Measurements from ENCODE around the gene OR2K2.
"Not testable (repeated sequence)": the region's sequence is repeated elsewhere in the genome, so short reads cannot be mapped to it uniquely, and the experiment has no call there.

Gene OR2K2, protein sequence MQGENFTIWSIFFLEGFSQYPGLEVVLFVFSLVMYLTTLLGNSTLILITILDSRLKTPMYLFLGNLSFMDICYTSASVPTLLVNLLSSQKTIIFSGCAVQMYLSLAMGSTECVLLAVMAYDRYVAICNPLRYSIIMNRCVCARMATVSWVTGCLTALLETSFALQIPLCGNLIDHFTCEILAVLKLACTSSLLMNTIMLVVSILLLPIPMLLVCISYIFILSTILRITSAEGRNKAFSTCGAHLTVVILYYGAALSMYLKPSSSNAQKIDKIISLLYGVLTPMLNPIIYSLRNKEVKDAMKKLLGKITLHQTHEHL

DNA sequence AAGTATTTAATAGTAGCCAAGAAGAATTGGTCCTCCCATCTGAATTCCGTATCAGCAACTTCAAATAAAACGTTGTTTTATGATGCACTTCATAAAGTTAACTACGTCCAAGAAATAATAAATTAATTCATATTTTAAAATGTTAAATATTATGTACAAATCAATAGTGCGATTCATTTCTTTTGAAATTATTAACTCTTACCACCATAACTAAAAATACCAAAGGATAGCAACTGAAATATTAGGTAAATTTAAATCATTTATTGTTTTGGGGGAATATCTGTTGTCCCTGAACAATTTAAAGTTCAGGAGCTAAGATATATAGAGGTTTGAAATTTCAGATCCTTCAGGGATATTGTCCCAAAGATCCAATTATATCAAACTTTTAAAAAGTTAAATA lies at the start of gene OR2K2:
Gene OR2K2 (minus strand): TSS at position 101 of the 400 bp plus-strand sequence. CDS start 1,791 bp downstream, outside the sequence.
- no peak for DNase-seq
- in situ Hi-C loops (cut with MboI; ENCODE audit: low pct_unique_long_range_greater_than_20kb, low sequenced_read_pairs), result no loop called here

DNA sequence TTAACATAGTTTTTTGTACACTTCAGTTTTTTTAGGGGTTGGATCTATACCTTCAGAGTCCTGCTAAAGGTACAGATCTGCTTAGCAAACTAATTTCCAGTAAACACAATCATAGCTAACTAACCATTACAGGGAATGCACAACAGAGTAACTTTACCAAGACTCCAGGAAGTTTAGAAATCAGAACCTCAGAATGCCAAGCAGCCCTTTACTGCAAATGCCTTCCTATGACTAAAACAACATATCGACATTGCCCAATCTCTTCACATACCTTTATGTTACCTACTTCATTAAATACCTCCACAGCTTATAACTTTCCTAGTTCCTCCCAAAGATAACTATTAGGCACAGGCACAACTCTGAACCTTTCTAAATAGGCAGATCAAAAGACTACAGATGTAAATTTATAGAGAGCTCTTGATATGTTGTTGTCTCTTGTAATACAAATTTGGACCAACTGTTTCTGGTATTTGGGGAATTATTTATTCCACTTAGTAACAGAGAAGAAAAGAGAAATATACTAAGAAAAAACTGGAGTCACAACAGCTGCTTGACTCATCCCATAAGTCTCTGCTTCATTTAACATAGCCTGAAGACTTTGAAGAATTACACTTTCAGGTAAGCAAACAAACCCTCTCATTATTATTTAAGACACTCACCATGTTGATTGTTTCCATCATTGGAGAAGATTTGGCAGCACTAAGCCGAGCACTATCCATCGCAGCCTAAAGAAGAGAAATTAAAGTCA lies 46.0 kb upstream of the OR2K2 start:
- in situ Hi-C loops (cut with MboI; ENCODE audit: low pct_unique_long_range_greater_than_20kb, low sequenced_read_pairs), result no loop called here
- DNase-seq, result no peak

DNA sequence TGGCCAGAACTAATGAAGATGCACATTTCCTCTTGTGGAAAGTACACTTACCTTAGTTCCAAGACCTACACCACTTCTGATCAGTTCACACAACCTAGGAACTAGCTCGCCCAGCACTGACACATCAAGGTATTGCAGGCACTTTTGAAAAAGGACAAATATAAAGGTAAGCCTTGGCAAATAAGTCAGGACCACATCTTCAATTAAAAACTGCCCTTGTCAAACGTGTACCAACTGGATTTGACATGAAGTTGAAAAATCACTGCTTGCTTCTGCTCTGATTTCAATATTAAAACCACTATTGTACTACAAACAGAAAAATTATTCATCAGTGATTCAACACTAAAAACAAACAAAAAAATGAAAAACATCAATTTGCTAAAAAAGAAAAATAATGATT lies 45.0 kb upstream of the OR2K2 start:
- in situ Hi-C loops (cut with MboI; ENCODE audit: low pct_unique_long_range_greater_than_20kb, low sequenced_read_pairs), result no loop called here
- no peak for DNase-seq

DNA sequence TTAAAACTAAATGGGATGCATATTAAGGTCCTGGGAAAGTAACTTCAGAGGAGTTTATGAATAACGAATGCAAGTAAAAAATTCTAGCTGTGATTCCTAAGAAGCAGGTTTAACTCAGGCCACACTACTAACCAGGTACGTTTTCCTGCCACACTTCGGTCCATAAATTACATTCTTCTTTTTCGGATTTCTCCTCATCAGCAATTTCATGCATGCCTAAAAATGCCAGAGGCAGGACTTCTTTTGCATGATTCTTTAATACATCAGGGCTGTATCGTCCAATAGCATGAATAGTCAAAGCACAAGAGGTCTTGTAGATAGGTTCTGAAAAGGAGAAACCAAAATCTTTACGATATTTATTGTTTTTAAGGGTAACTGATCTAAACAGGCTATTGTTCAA lies 42.3 kb upstream of the OR2K2 start:
- in situ Hi-C loops (cut with MboI; ENCODE audit: low pct_unique_long_range_greater_than_20kb, low sequenced_read_pairs), result no loop called here
- DNase-seq, result no peak

DNA sequence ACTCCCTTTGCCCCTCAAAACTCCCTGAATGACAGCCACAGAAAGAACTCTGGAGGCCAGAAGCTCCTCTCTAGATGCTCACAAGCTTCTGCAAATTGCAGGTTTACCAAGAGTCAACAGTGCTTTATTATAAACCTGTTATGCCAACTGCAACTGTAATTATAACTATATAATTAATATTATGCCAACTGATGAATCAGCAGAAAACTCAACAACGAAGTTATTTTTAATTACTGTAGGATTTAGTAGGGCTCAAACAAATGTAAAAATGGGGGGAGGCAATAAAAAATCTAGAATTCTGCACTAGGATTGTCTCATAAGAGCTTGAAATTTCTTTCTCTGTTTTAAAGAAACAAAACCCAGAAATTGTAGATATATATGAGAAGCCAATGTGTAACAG lies 37.0 kb upstream of the OR2K2 start:
- in situ Hi-C loops (cut with MboI; ENCODE audit: low pct_unique_long_range_greater_than_20kb, low sequenced_read_pairs), result no loop called here
- no peak for DNase-seq

DNA sequence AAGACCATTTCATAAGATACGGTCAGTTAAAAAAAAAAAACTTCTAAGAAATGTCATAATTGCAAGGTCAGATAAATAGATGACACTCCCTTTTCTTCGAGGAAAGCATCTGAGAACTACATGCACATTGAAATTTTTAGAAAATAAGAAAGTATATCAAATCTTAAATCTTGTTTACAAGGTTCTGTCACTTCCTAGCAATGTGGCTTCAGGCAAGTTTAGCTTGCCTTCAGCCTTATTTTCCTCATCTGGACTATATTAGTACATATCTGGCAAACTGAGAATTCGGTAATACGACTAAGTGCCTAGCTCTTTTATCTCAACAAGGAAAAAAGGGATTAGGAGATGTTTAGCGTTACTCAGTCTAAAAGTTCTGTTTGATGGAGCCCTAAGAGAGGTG lies 32.5 kb upstream of the OR2K2 start:
- in situ Hi-C loops (cut with MboI; ENCODE audit: low pct_unique_long_range_greater_than_20kb, low sequenced_read_pairs), result no loop called here

DNA sequence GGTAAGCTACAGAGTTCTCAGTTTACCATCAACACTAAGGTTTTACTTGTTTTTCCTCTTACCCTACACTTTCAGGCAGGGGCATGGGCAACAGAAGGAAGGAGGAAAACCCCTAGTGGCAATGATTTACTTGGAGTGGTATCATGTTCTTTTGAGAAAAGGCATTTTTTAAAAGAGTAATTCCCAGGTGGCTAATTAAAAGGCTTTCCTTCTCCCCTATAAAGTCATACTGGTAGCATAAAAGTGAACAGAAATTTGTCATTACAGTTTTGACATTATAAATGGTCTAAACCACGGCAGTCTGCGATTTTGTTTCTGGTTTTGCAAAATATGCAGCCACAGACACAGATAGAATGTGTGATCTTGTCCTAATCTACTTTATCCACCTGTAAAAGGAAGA lies 30.9 kb upstream of the OR2K2 start:
- no peak for DNase-seq
- in situ Hi-C loops (cut with MboI; ENCODE audit: low pct_unique_long_range_greater_than_20kb, low sequenced_read_pairs), result no loop called here

More for the DNA sequence above, 32.5 kb upstream of the OR2K2 start:
- DNase-seq, result no peak

DNA sequence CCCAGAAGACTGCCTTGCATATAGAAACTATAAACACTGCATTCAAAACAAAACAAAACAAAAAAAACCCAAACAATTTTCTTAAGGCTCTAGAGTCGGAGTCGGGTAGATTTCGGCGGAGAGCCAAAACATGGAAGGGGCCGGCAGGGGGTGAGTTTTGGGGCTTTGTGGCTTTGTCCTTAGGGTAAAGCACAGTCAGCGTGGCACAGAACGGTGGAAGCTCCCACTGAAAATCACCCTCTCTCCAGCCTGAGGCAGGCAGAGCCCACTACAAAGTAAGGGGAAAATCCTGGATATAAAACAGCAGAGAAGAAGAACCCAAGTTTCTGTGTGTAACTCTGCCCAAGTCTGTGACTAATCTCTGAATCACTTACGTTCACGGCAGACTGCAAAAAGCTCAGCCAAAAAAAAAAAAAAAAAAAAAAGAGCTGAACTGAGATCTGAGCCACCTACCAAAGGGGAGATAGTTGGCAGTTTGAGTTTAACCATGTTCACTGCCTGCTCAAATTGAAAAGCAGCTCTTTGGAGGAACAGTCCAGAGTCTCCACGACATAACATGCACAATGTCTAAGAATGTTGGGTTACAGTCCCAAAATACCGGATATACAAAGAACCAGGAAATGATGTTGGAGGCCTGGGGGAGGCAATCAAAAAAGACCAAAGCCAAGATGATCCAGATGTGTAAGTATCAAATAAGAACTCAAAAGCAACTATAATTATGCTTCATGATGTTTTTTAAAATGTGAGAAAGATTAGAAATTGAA lies 26.6 kb upstream of the OR2K2 start:
- in situ Hi-C loops (cut with MboI; ENCODE audit: low pct_unique_long_range_greater_than_20kb, low sequenced_read_pairs), result no loop called here
- no peak for DNase-seq

DNA sequence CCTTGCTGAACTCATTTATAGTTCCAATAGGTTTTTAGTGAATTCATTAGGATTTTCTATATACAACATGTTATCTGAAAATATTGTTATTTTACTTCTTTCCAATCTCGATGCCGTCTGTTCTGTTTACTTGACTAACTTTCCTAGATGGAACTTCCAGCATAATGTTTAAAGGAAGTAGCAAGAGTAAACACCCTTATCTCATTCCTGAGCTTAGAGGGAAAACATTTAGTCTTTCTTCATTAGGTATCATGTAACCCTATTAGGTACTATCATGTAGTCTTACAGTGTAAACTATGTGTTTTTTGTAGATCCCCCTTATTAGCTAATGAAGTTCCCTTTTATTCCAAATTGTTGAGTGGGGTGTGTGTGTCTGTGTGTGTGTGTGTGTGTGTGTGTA lies 22.5 kb upstream of the OR2K2 start:
- no peak for DNase-seq
- in situ Hi-C loops (cut with MboI; ENCODE audit: low pct_unique_long_range_greater_than_20kb, low sequenced_read_pairs), result no loop called here

DNA sequence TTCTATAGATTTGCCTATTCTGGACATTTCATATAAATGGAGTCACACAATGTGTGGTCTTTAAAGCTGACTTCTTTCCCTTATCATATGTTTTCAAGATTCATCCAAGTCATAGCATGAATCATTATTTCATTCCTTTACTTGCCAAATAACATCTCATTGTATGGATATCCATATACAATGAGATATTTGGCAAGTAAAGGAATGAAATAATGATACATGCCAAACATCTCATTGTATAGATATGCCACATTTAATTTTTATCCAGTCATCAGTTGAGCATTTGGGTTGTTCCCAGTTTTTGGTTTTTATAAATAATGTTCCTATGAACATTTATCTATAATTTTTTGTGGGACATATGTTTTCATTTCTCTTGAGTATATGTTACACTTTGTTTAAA lies 20.5 kb upstream of the OR2K2 start:
- DNase-seq, result no peak
- in situ Hi-C loops (cut with MboI; ENCODE audit: low pct_unique_long_range_greater_than_20kb, low sequenced_read_pairs), result no loop called here

DNA sequence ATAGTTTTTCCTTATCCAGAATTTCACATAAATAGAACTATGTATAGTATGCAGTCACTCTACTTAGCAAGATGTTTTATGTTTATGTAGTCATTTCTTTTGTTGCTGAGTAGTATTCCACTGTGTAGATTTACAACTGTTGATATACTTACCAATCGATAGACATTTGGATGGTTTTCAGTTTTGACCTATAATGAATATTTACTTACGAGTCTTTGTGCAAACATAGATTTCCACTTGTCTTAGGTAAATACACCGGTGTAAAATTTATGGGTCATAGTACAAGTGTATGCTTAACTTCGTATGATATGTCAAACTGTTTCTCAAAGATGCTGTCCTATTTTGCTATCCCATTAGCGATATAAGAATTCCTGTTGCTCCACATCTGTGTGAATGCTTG lies 19.7 kb upstream of the OR2K2 start:
- no peak for DNase-seq
- in situ Hi-C loops (cut with MboI; ENCODE audit: low pct_unique_long_range_greater_than_20kb, low sequenced_read_pairs), result no loop called here

DNA sequence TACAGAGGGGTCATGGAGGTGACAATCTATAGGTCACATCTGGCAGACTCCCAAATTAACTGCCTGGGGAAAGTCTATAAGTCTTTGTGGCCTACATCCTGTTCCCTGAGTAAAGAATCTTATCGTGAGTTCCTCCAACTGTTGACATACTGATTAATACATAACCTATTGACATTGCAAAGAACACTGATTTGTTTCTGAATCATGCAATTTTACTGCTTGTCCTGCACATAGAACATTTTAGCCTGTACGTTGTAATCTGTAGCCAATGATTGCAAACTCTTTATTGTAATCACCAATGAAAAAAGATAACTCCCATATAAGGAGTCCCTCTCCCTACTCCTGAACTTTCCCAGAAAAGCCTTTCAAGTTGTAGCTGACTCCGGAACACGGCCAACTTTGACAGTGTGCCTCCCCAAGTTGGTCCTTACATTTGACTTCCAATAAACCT lies 18.8 kb upstream of the OR2K2 start:
- no peak for DNase-seq
- in situ Hi-C loops (cut with MboI; ENCODE audit: low pct_unique_long_range_greater_than_20kb, low sequenced_read_pairs), result no loop called here

DNA sequence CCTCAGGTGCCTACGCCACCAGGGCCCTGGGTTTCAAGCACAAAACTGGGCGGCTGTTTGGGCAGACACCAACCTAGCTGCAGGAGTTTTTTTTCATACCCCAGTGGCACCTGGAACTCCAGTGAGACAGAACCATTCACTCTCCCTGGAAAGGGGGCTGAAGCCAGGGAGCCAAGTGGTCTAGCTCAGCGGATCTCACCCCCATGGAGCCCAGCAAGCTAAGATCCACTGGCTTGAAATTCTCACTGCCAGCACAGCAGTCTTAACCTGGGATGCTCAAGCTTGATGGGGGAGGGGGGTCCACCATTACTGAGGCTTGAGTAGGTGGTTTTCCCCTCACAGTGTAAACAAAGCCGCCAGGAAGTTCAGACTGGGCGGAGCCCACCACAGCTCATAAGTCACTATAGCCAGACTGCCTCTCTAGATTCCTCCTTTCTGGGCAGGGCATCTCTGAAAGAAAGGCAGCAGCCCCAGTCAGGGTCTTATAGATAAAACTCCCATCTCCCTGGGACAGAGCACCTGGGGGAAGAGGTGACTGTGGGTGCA lies 4.4 kb upstream of the OR2K2 start:
- DNase-seq; in situ Hi-C loops (cut with MboI; ENCODE audit: low pct_unique_long_range_greater_than_20kb, low sequenced_read_pairs): not testable (repeated sequence)

DNA sequence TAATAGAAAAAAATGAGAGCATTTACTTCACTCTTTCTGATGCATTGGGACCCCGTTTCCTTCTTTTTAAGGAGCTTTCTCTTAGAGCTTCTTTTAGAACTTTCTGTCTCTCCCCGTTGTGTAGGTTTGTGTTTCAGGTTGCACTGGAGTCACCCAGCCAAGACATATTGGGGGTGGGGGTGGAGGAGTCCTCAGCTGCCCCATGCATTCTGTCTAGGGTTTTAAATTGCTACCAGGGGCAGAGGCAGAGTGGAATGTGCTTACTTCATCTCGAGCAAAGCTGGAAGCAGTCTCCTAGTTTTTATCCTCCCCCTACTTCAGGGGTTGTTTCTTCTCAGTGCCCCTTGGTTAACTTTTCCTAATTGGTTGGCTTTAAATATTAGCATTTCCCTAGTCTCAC lies 9.4 kb downstream of the OR2K2 start:
- in situ Hi-C loops (cut with MboI; ENCODE audit: low pct_unique_long_range_greater_than_20kb, low sequenced_read_pairs), result no loop called here
- DNase-seq, result no peak

DNA sequence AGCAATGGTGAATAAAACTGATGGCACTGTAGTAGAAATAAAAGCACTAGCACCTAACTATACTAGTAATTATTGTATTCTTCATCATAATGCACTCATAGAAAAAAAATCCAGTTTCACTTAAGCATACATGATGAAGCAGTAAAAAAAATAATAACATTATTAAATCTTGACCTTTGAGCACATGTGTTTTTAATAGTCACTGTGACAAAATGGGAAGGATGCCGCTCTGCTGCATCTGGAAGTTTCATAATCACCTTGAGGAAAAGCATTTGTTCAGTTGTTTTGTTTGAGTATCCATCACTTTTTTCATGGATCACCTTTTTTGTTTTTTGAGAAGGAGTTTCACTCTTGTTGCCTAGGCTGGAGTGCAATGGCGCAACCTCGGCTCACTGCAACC lies 13.2 kb downstream of the OR2K2 start:
- in situ Hi-C loops (cut with MboI; ENCODE audit: low pct_unique_long_range_greater_than_20kb, low sequenced_read_pairs), result no loop called here
- DNase-seq, result no peak

DNA sequence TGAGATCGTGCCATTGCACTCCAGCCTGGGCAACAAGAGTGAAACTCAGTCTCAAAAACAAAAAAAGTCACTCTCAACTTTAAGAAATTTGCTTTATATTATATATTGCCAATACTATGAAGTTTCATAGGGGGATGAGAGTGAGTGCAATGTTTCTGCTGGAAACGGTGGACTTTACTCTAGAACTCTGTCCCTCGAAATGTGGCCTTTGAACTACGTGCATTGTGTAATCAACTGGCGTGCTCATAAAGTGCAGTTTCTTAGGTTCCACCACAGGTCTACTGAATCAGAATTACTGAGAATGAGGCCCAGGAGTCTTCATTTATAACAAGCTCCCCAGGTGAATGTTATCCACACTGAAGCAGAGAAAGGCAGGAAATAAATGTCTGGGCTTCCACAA lies 24.1 kb downstream of the OR2K2 start:
- in situ Hi-C loops (cut with MboI; ENCODE audit: low pct_unique_long_range_greater_than_20kb, low sequenced_read_pairs), result no loop called here
- DNase-seq, result no peak

DNA sequence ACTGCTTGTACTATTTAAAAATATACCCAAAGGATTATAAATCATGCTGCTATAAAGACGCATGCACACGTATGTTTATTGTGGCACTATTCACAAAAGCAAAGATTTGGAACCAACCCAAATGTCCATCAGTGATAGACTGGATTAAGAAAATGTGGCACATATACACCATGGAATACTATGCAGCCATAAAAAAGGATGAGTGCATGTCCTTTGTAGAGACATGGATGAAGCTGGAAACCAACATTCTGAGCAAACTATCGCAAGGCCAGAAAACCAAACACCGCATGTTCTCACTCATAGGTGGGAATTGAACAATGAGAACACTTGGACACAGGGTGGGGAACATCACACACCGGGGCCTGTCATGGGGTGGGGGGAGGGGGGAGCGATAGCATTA lies 26.0 kb downstream of the OR2K2 start:
- in situ Hi-C loops (cut with MboI; ENCODE audit: low pct_unique_long_range_greater_than_20kb, low sequenced_read_pairs); DNase-seq: not testable (repeated sequence)

DNA sequence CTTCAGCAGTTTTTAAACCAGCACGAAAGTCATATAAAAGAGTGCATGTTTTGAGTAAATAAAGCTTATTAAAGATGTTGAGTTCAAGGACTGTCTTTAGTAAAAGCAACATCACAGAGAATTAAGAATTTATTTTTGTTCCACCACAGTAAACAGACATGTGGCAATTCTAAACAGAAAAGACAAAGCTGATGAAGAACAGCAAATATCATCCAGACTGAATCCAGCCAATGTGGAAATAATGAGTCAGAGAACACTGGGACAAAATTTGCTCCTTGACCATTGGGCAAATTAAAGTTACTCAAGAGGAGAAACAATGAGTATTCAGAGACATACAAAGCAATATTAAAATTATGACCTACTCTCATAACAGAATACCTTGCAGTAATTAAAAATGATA lies 28.8 kb downstream of the OR2K2 start:
- no peak for DNase-seq
- in situ Hi-C loops (cut with MboI; ENCODE audit: low pct_unique_long_range_greater_than_20kb, low sequenced_read_pairs), result no loop called here

DNA sequence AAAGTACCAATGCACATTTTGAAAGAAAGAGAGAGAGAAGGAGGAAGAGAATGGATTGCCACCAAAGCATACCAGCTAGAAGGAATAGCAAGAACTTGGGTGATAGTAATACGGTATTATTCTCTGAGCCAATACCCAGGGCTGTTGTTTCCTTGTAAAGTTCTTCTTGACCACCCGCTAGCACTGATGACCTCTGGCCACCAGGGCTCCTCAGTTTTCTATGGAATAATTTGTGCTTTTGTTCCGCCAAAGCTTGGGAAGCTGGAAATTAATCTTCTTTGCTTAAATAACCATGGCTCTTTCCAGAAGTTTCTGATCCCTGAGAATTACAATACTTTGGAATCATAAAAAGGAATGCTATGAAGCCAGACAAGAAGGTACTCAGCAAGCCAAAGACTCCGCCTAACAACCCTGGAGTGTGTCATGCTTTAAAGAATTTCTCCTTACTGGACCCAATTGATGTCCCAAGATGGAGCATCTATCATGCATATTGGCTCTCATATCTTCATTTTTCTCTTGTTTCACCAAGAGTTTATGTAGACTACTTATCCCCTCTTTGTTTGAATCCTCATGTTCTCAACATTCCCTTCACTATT lies 29.8 kb downstream of the OR2K2 start:
- in situ Hi-C loops (cut with MboI; ENCODE audit: low pct_unique_long_range_greater_than_20kb, low sequenced_read_pairs), result no loop called here
- no peak for DNase-seq
